Erythroblast (primary cell): Measurements from ENCODE around the gene SFN.
"Not testable (repeated sequence)": the region's sequence is repeated elsewhere in the genome, so short reads cannot be mapped to it uniquely, and the experiment has no call there.

ENCODE experiments used
- DNase-seq, 2 experiments: peaks; one replicate each; lab custom pipeline; 2025; lab: John Stamatoyannopoulos, UW
- GATA1 ChIP-seq: IDR thresholded peaks from 2 replicates; pipeline ENCODE4 v1.6.1; 2011; ENCODE audit warnings: low read depth, mild to moderate bottlenecking, control low read depth, low read length, moderate library complexity
- POLR2A ChIP-seq: IDR thresholded peaks from 2 replicates; pipeline ENCODE4 v1.6.1; 2011; ENCODE audit warnings: mild to moderate bottlenecking, low read length

SFN gene

GRCh38 chr1:26831546-26832248 lies 31.3 kb upstream of the SFN start:
- DNase-seq, result no peak
- TF ChIP-seq GATA1, result no peak
- no peak for TF ChIP-seq POLR2A

DNA sequence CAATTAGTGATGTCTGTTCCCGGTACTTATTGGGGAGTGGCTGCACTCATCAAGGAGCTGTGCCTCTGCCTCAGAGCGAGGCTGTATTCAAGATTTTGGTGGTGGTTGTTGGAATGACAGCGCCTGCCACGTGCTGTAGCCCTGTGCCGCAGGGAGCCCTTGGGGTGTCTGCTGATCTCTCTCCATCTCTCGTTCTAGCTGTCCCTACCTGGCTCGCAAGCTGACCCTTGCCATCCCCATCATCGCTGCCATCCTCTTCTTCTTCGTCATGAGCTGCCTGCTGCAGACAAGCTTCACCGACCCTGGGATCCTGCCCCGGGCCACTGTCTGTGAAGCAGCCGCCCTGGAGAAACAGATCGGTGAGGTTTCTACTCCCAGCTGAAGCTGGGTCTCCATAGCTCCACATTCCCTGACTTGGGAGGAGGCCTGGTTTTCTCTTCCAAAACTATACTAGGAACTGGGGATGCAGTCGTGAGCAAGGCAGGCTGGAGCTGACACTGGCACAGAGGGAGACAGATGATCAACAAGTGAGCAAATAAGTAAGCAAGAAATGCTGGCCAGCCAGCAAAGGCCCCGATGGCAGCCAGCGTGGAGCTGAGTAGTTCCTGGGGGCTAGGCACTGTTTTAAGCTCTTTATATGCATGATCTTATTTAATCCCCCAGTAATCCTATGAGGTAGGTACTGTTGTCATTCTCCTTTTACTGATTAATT lies 30.5 kb upstream of the SFN start:
- DNase-seq, result no peak
- TF ChIP-seq POLR2A, result no peak
- TF ChIP-seq GATA1, result no peak

GRCh38 chr1:26833432-26834405 lies 29.2 kb upstream of the SFN start:
- no peak for TF ChIP-seq GATA1
- TF ChIP-seq POLR2A, result no peak
- DNase-seq, result no peak

DNA sequence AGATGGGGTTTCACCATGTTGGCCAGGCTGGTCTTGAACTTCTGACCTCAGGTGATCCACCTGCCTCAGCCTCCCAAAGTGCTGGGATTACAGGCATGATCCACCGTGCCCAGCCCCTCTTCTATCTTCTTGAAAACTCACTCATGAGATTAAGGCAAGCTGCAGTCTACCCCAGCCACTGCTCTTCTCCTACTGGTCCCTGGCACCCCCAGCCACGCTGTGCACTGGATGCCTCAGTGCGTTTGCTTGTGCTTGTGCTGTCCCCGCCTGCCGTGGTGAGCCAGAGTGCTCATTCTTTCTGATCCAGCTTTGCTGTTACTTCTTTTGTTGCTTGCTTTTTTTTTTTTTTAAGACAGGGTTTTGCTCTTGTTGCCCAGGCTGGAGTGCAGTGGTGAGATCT lies 25.3 kb upstream of the SFN start:
- not testable (repeated sequence) for DNase-seq

DNA sequence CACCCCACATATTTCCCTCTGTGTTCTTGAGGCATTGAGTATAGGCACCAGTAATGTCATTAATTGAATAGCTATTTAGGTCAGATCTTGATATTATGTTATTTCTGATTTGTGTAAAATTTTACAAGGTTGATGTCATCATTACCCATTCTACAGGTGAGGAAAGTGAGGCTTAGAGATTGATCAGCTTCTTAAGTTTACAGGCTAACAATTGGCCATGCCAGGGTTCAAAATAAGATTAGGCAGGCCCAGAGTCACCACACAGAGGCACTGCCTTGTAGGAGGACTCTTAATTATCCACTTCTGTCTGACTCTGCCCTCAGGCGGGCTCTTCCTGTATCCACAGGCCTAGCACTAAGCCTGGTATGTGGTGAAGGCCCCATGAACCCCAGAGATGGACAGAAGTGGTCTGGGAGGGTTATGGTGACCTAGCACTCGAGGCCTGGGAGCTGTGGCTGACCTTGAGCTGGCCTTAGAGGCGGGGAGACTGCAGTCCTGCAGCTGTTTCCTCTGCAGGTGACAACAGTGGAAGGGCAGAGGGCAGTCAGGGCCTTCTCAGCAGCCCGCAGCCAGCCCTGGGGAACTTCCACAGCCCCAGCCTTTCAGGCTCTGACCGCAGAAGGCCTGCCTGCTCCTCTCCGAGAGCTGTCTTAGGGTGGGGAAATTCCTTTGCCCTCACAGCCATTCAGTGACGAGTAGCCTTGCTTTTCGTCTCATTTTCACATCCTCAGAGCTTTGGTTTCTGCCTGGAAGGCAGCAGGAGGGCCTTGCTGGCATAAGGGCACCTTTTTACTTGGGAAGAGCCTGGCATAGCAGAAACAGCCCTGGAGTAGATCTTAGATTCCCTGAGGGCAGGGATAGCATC lies 24.2 kb upstream of the SFN start:
- TF ChIP-seq POLR2A (no peak), GATA1 (no peak)
- DNase-seq, result no peak

DNA sequence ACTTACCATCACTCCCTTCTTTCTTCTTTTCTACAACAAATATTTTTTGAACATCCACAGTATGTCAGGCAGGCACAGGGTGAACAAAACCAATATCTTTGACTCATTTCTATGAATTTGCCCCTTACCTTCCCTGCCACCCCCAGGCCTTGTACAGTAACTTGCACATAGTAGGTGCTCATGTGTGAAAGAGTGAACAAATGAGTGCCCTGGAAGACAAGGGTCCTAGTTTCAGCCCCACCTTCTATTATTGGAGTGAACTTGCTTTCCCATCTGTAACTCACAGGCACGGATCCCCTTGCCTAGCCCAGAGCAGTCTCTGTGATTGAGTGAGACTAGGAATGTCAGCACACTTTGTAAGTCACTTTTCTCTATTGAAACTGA lies 23.6 kb upstream of the SFN start:
- no peak for DNase-seq
- TF ChIP-seq GATA1 (no peak), POLR2A (no peak)

DNA sequence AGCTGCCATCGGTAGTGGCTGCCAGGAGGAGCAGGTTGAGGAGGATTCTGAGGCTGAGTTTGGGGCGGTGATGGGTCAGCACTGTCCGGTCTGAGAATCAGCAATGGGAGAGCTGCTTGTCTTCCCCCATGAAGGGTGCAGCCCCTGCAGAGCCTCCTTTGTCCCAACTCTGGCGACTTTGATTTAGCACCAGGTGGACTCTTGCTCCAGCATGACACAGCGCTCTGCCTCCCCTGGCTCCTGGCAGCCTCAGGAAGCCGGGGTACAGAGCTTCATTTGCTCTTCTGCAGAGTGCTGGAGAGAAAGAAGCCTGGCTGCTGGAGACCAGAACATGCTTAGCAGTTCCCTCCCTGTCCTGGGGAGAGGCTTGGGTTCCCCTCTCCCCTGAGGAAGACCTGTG lies 23.2 kb upstream of the SFN start:
- no peak for DNase-seq
- TF ChIP-seq GATA1 (no peak), POLR2A (no peak)

DNA sequence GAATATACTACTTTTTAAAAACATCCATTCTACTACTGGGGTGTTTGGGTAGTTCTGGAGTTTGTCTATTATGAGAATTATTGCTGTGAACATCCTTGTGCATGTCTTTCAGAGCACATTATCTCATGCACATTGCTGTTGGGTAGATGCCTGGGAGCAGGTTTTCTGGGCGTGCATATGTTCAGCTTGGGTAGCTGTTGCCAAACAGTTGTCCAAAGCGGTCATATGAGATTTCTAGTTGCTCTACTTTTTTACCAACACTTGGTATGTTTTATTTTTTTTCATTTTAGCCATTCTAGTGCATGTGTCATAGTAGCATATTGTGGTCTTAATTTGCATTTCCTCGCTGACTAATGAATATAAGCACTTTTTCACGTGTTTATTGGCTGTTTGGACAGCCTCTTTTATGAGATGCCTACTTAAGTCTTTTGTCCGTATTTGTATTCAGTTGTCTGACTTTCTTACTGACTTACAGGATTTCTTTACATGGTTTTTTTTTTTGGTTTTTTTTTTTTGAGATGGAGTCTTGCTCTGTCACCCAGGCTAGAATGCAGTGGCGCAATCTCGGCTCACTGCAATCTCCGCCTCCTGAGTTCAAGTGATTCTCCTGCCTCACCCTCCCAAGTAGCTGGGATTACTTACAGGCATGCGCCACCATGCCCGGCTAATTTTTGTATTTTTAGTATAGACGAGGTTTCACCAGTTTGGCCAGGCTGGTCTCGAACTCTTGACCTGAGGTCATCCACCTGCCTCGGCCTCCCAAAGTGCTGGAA lies 18.3 kb upstream of the SFN start:
- TF ChIP-seq GATA1, result no peak
- no peak for TF ChIP-seq POLR2A
- no peak for DNase-seq

- not testable (repeated sequence) for DNase-seq
These were observed 15.1 kb upstream of the SFN start for GRCh38 chr1:26847826-26848225.

DNA sequence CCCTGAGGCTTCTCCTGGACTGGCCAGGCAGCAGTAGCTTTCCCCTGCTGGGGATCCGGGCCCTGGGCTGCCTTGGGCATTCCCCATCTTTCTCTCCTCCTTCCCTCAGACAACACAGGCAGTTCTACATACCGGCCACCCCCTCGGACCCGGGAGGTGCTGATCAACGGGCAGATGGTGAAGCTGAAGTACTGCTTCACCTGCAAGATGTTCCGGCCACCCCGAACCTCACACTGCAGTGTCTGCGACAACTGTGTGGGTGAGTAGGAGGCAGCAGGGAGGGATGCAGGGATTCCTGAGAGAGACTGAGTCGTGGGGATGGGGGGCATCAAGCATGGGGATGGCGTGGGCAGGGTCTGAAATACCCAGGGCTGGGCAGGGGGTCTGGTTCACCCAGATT lies 14.4 kb upstream of the SFN start:
- TF ChIP-seq GATA1, result no peak
- no peak for TF ChIP-seq POLR2A
- DNase-seq, result no peak

DNA sequence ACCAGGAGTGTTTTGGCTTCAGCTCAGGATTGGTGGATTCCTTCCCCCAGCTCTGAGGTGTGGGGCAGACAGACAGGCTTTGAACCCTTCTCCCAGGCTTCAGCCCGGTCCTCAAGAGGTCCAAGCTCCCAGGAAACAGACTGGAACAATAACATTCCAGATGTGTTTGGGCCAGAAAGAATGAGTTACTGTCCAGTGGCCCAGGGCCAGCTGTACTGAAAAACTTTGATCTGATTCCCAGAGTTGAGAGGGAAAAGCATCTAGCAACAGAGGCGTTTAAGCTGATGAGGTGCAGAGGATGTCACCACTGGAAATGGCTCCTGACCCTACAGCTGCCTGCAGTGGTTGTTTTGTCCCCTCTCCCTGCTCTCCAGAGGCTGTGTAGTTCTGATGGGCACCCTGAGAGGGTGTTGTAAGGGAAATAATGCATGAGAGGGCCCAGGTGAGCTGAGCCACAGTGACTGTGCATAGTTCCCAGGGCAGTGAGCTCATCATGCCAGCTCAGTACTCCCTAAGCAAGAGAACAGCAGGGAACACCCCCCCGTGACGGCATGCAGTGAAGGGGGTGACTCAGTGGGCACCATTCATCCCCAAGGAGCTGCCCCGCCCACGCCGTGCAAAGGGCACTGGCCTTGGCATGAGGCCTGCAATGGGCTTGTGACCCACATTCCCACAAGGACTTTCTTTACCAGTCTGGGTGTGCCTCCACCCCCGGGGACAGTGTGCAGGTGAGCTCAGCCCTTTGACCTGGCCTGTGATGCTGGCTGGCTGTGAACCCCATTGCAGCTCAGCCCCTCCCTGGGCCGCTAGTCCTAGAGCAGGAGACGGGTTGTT lies 13.8 kb upstream of the SFN start:
- TF ChIP-seq GATA1 (no peak), POLR2A (no peak)
- DNase-seq, result no peak
